Liver (tissue), 3 donors: ENCODE data around the gene GPHN.

Experiments
- CTCF ChIP-seq: fragments of 150-350 bp; IDR thresholded peaks from 2 replicates; pipeline ENCODE4 v1.5.1; 2017; ENCODE audit warnings: improper control_type of control experiment, low read depth, low read length; ENCODE audit not compliant: missing input control
- GABPA ChIP-seq, 2 donors: IDR thresholded peaks in 1 of 2; conservative IDR thresholded peaks in 1 of 2; 2 replicates each; pipeline ENCODE4 v1.6.1; 2016; ENCODE audit warnings: antibody characterized with exemption in 2 of 2, mild to moderate bottlenecking in 1 of 2, moderate library complexity in 1 of 2
- HNF4G ChIP-seq: IDR thresholded peaks from 2 replicates; pipeline ENCODE4 v1.6.1; 2016; ENCODE audit warnings: antibody characterized with exemption
- JUND ChIP-seq, 2 donors: IDR thresholded peaks; 2 replicates each; pipeline ENCODE4 v1.6.1; 2016; ENCODE audit warnings: antibody characterized with exemption in 2 of 2
- RAD21 ChIP-seq, 2 donors: IDR thresholded peaks; 2 replicates each; pipeline ENCODE4 v1.6.1; 2016; ENCODE audit warnings: antibody characterized with exemption in 2 of 2, mild to moderate bottlenecking in 2 of 2
- REST ChIP-seq: IDR thresholded peaks from 2 replicates; pipeline ENCODE4 v1.6.1; 2016; ENCODE audit warnings: antibody characterized with exemption, mild to moderate bottlenecking
- RXRA ChIP-seq, 2 donors: IDR thresholded peaks; 2 replicates each; pipeline ENCODE4 v1.6.1; 2017 to 2018; ENCODE audit warnings: antibody characterized with exemption in 2 of 2, mild to moderate bottlenecking in 1 of 2
- SP1 ChIP-seq: IDR thresholded peaks from 2 replicates; pipeline ENCODE4 v1.6.1; 2018; ENCODE audit warnings: antibody characterized with exemption, mild to moderate bottlenecking
- donor health status: healthy.
- donor health status: healthy.

- TF ChIP-seq CTCF (no peak), RAD21 (IDR thresholded peaks at IDR 0.05) (no peak), JUND (IDR thresholded peaks at IDR 0.05) (no peak), SP1 (no peak), REST (no peak), RXRA (IDR thresholded peaks at IDR 0.05) (no peak), HNF4G (no peak), GABPA (IDR thresholded peaks at IDR 0.05 in 1 of 2, conservative IDR thresholded peaks at IDR 0.05 in 1 of 2) (no peak)
Measured at GRCh38 chr14:66595394-66595793, 87.4 kb downstream of the GPHN start.
